GM12878 (cell line): Measurements from ENCODE around the gene COTL1. TPM values are rescaled to one million over a fixed set of nuclear protein-coding genes. Genes with fewer than 3 reads are reported as not detected.

Experiments used
- GATAD2B ChIP-seq: fragments of 450-650 bp; conservative IDR thresholded peaks from 2 replicates; pipeline ENCODE4 v1.6.1; 2017; ENCODE audit warnings: low read depth, mild to moderate bottlenecking, moderate library complexity
- MEF2B ChIP-seq: fragments of 450-650 bp; IDR thresholded peaks from 2 replicates; pipeline ENCODE4 v1.6.1; 2018; ENCODE audit warnings: mild to moderate bottlenecking, moderate library complexity; ENCODE audit not compliant: partially characterized antibody, poor library complexity, severe bottlenecking
- PAX5 ChIP-seq: IDR thresholded peaks from 2 replicates; pipeline ENCODE4 v1.6.1; 2011; ENCODE audit warnings: low read depth, low read length, borderline replicate concordance
- SREBF1 ChIP-seq: IDR thresholded peaks from 2 replicates; pipeline ENCODE4 v1.6.1; 2012; ENCODE audit warnings: mild to moderate bottlenecking, low read length
- polyA plus RNA-seq, 11 experiments: library from polyadenylated mRNA; depleted of rRNA in 4 of 11; unstranded in 6 of 11; stranded (reverse) in 5 of 11; fragments of >200 nt; fragmentation: Nextera tagmentation in 4 of 11; fragmentation: Illumina TruSeq in 1 of 11; extraction: Ambion mirVana in 4 of 11; extraction: Trizol in 1 of 11; gene quantifications; 1 replicate in 1 of 11; 2 replicates in 10 of 11; pipeline versions ENCODE4 v1.2.1 to v1.2.3, GENCODE V29; 2011 to 2016; ENCODE audit warnings: inconsistent platforms in 2 of 11, missing spikeins in 2 of 11, low read depth in 1 of 11
- total RNA-seq, 4 experiments: library from RNA; depleted of rRNA in 3 of 4; stranded (reverse); fragments of >200 nt in 3 of 4; fragmentation: Illumina TruSeq in 1 of 4; extraction: Trizol in 1 of 4; gene quantifications; 2 replicates each; pipeline versions ENCODE4 v1.2.1 to v1.2.3, GENCODE V29; 2013 to 2021
- TF ChIP-seq, protein P1 (sequence below): IDR thresholded peaks from 2 replicates; pipeline ENCODE4 v1.6.1; 2011; ENCODE audit warnings: low read depth, mild to moderate bottlenecking, low read length, moderate library complexity, borderline replicate concordance; ENCODE audit errors: extremely low read depth
- TF ChIP-seq, protein P2 (sequence below): fragments of 450-650 bp; formaldehyde crosslinking; IDR thresholded peaks from 2 replicates; pipeline ENCODE4 v1.4.0; 2022; ENCODE audit warnings: mild to moderate bottlenecking, moderate library complexity

COTL1 gene
- total and polyA plus RNA-seq, 10 of the 15 experiments (the other 5 are each of a cell fraction or from before 2014, with no cell fraction given) = 140 to 894 (median 330) TPM

DNA sequence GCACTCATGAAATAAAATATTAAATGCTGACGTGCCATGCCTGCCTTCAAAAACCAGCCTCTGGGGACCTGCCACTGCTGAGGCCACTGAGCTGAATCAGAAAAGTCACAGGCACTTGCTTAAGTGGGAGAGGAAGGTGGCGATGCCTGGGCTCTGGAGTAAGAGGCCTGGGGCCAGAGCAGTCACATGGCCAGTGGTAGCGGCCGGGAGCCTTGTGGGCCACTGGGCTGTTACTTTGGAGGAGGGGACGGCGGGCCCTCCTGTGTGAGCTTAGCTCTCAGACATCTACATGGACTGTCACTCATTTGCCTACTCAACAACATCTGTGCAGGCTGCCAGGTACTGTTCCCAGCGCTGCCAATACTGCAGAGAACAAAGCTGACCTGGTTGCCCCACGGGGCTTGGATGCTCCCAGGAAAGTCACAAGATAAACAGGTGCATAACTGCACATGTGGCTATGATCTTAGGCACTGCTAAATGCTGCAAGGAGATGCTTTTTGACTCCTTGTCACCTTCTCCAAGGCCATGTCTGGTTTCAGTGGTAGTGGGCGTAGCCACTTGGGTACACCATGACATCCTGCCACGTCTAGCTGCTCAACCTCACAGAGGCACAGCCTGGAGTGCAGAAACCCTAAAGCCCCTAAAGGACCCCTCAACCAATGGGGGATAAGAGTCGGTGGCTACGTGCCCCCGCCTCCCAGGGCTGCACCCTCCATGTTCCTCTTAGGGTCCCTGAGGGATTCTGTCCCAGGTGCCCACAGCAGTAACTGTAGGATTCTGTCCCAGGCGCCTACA is 11.6 kb downstream of the COTL1 start (continued):
- TF ChIP-seq, protein P1, sequence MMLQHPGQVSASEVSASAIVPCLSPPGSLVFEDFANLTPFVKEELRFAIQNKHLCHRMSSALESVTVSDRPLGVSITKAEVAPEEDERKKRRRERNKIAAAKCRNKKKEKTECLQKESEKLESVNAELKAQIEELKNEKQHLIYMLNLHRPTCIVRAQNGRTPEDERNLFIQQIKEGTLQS = no peak
- TF ChIP-seq, protein P2, sequence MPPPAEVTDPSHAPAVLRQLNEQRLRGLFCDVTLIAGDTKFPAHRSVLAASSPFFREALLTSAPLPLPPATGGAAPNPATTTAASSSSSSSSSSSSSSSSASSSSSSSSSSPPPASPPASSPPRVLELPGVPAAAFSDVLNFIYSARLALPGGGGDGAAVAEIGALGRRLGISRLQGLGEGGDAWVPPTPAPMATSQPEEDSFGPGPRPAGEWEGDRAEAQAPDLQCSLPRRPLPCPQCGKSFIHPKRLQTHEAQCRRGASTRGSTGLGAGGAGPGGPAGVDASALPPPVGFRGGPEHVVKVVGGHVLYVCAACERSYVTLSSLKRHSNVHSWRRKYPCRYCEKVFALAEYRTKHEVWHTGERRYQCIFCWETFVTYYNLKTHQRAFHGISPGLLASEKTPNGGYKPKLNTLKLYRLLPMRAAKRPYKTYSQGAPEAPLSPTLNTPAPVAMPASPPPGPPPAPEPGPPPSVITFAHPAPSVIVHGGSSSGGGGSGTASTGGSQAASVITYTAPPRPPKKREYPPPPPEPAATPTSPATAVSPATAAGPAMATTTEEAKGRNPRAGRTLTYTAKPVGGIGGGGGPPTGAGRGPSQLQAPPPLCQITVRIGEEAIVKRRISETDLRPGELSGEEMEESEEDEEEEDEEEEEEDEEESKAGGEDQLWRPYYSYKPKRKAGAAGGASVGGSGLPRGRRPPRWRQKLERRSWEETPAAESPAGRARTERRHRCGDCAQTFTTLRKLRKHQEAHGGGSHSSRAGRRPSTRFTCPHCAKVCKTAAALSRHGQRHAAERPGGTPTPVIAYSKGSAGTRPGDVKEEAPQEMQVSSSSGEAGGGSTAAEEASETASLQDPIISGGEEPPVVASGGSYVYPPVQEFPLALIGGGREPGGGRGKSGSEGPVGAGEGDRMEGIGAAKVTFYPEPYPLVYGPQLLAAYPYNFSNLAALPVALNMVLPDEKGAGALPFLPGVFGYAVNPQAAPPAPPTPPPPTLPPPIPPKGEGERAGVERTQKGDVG (CRISPR knock-in tag) = no peak
- TF ChIP-seq MEF2B (peak; percentile 54), GATAD2B (no peak), SREBF1 (no peak), PAX5 (no peak)
